Measurements from ENCODE around the gene AFAP1L2. TPM values are rescaled to one million over a fixed set of nuclear protein-coding genes. Genes with fewer than 3 reads are reported as not detected.

AFAP1L2 gene
- total RNA-seq, 2 donors from 2014 or later, result 16.1 to 34.1 TPM

GRCh38 chr10:114288424-114289095, 115.7 kb downstream of the AFAP1L2 start:
- WGBS, result 85% methylated on average over 11 of the region's 11 CpGs
- intact Hi-C loops (cut with DNase I), result no loop called here
- Histone ChIP-seq H3K9me3 (no peaks in the 10 kb centered on the region), H3K4me3 (no peak overlapping the region), H3K36me3 (no peaks in the 10 kb centered on the region), H3K27ac (no peak overlapping the region), H3K27me3 (replicated peaks; ENCODE audit: insufficient read depth) (no peaks in the 10 kb centered on the region), H3K4me1 (replicated peaks) (no peaks in the 10 kb centered on the region)
- DNase-seq (ENCODE audit: low spot score), result no peak
- TF ChIP-seq, protein P1, sequence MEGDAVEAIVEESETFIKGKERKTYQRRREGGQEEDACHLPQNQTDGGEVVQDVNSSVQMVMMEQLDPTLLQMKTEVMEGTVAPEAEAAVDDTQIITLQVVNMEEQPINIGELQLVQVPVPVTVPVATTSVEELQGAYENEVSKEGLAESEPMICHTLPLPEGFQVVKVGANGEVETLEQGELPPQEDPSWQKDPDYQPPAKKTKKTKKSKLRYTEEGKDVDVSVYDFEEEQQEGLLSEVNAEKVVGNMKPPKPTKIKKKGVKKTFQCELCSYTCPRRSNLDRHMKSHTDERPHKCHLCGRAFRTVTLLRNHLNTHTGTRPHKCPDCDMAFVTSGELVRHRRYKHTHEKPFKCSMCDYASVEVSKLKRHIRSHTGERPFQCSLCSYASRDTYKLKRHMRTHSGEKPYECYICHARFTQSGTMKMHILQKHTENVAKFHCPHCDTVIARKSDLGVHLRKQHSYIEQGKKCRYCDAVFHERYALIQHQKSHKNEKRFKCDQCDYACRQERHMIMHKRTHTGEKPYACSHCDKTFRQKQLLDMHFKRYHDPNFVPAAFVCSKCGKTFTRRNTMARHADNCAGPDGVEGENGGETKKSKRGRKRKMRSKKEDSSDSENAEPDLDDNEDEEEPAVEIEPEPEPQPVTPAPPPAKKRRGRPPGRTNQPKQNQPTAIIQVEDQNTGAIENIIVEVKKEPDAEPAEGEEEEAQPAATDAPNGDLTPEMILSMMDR (IDR thresholded peaks at IDR 0.05), result no peak
- TF ChIP-seq POLR2A (IDR thresholded peaks at IDR 0.05) (no peak), POLR2AphosphoS5 (IDR thresholded peaks at IDR 0.05) (no peak)

DNA sequence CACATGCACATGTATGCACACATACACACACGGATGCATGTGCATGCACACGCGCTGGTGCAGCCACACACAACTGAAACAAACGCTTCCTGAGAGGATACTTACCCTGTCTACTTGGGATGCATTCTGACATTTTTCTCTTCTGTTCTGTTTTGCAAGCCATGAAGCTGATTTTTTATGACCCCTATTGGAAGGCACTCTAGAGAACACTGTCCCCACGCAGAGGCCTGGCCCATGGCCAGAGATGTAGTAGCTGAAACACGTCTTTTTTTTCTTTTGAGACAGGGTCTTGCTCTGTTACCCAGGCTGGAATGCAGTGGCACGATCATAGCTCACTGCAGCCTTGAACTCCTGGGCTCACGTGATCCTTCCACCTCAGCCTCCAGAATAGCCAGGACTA, 117.4 kb downstream of the AFAP1L2 start:
- TF ChIP-seq, protein P1 (IDR thresholded peaks at IDR 0.05), result no peak
- TF ChIP-seq POLR2A (IDR thresholded peaks at IDR 0.05) (no peak), POLR2AphosphoS5 (IDR thresholded peaks at IDR 0.05) (no peak)
- H3K27me3 ChIP-seq (replicated peaks; ENCODE audit: insufficient read depth), result no peaks in the 10 kb centered on the region
- no peak for DNase-seq (ENCODE audit: low spot score)
- H3K9me3 ChIP-seq, result no peaks in the 10 kb centered on the region
- no peak overlapping the region for H3K4me3 ChIP-seq
- intact Hi-C loops (cut with DNase I), result no loop called here
- WGBS, result 50% methylated on average over 8 of the region's 8 CpGs
- no peaks in the 10 kb centered on the region for H3K36me3 ChIP-seq
- H3K4me1 ChIP-seq (replicated peaks), result no peaks in the 10 kb centered on the region
- H3K27ac ChIP-seq, result no peak overlapping the region

DNA sequence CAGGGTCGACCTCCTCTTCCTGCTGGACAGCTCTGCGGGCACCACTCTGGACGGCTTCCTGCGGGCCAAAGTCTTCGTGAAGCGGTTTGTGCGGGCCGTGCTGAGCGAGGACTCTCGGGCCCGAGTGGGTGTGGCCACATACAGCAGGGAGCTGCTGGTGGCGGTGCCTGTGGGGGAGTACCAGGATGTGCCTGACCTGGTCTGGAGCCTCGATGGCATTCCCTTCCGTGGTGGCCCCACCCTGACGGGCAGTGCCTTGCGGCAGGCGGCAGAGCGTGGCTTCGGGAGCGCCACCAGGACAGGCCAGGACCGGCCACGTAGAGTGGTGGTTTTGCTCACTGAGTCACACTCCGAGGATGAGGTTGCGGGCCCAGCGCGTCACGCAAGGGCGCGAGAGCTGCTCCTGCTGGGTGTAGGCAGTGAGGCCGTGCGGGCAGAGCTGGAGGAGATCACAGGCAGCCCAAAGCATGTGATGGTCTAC, 118.3 kb downstream of the AFAP1L2 start:
- H3K4me1 ChIP-seq (replicated peaks), result no peaks in the 10 kb centered on the region
- H3K9me3 ChIP-seq, result no peaks in the 10 kb centered on the region
- no peak overlapping the region for H3K4me3 ChIP-seq
- H3K27ac ChIP-seq, result no peak overlapping the region
- no peak for TF ChIP-seq POLR2AphosphoS5 (IDR thresholded peaks at IDR 0.05)
- TF ChIP-seq, protein P1 (IDR thresholded peaks at IDR 0.05), result no peak
- TF ChIP-seq POLR2A (IDR thresholded peaks at IDR 0.05), result no peak
- no peaks in the 10 kb centered on the region for H3K36me3 ChIP-seq
- no peak for DNase-seq (ENCODE audit: low spot score)
- H3K27me3 ChIP-seq (replicated peaks; ENCODE audit: insufficient read depth), result no peaks in the 10 kb centered on the region
- intact Hi-C loops (cut with DNase I), result no loop called here
- WGBS, result 88% methylated on average over 30 of the region's 31 CpGs

- H3K4me1 ChIP-seq (replicated peaks), result peaks cover 3% of the 10 kb centered on the region
- 86% methylated on average over 11 of the region's 13 CpGs for WGBS
- no peaks in the 10 kb centered on the region for H3K9me3 ChIP-seq
- no peak overlapping the region for H3K27ac ChIP-seq
- no peaks in the 10 kb centered on the region for H3K36me3 ChIP-seq
- intact Hi-C loops (cut with DNase I), result no loop called here
- DNase-seq (ENCODE audit: low spot score), result no peak
- H3K27me3 ChIP-seq (replicated peaks; ENCODE audit: insufficient read depth), result no peaks in the 10 kb centered on the region
- no peak overlapping the region for H3K4me3 ChIP-seq
- TF ChIP-seq, protein P1 (IDR thresholded peaks at IDR 0.05), result no peak
- no peak for TF ChIP-seq POLR2AphosphoS5 (IDR thresholded peaks at IDR 0.05)
- no peak for TF ChIP-seq POLR2A (IDR thresholded peaks at IDR 0.05)
Observed at GRCh38 chr10:114284346-114285071, 119.8 kb downstream of the AFAP1L2 start.

Measured in prostate gland (tissue), 2 donors.